HepG2 (cell line): ENCODE data around the gene GALNT17. TPM values are rescaled to one million over a fixed set of nuclear protein-coding genes. Genes with fewer than 3 reads are reported as not detected.

ENCODE experiments used
- ATAC-seq: fragments of 200-7000 bp; cut with Tn5 transposase; 3 replicates; pipeline ENCODE4 v1.9.1; 2020; ENCODE audit warnings: mild to moderate bottlenecking, moderate library complexity
- BruUV-seq: library from RNA; stranded (reverse); fragments of 400-500 nt; replicated peaks from 2 replicates; lab custom pipeline; 2021; lab: Mats Ljungman, UMichigan
- CTCF ChIA-PET: fragments of 300-600 bp; formaldehyde crosslinking; extraction: SDS; loops from one replicate; lab custom pipeline; 2021; ENCODE audit warnings: low total read pairs, inconsistent platforms, low intra/inter-chr PET ratio; lab: Yijun Ruan, JAX
- POLR2A ChIA-PET: fragments of 350-600 bp; sonication (Branson Sonifier 250); formaldehyde crosslinking; loops from one replicate; lab custom pipeline; 2020; ENCODE audit warnings: antibody characterized with exemption, inconsistent platforms; lab: Yijun Ruan, JAX
- DNase-seq: peaks from one replicate; pipeline ENCODE4 v3.0.0-alpha.2; 2015; ENCODE audit warnings: low spot score
- FAIRE-seq: peaks from 3 replicates; lab custom pipeline; 2011; peaks lifted over from hg19 to GRCh38; lab: Jason Lieb, UNC
- H2AFZ ChIP-seq: one replicate; pipeline ENCODE4 v1.6.1; 2011; ENCODE audit warnings: low read length, inconsistent platforms
- H3K27ac ChIP-seq: fragments of 300-600 bp; 3 replicates; pipeline ENCODE4 v1.8.0; 2011; ENCODE audit warnings: mixed run types, mild to moderate bottlenecking, mixed read lengths, low read length, inconsistent platforms; ENCODE audit not compliant: insufficient read depth; ENCODE audit errors: extremely low read length
- H3K27me3 ChIP-seq, 2 experiments: fragments of 200-600 bp in 1 of 2; 2 replicates in 1 of 2; 3 replicates in 1 of 2; pipeline versions ENCODE4 v1.6.0 to v1.8.0; 2011; ENCODE audit warnings: low read length in 2 of 2, mild to moderate bottlenecking in 2 of 2, moderate library complexity in 2 of 2, inconsistent platforms in 1 of 2; ENCODE audit not compliant: insufficient read depth in 2 of 2, control insufficient read depth in 1 of 2
- H3K36me3 ChIP-seq, 2 experiments: fragments of 200-600 bp in 1 of 2; replicated peaks in 1 of 2; 2 replicates in 1 of 2; 3 replicates in 1 of 2; pipeline versions ENCODE4 v1.5.1 to v1.8.0; 2011; ENCODE audit warnings: low read length in 2 of 2, inconsistent platforms in 1 of 2; ENCODE audit not compliant: insufficient read depth in 2 of 2, control insufficient read depth in 1 of 2
- H3K4me1 ChIP-seq: 2 replicates; pipeline ENCODE4 v1.5.1; 2012; ENCODE audit warnings: low read length, inconsistent platforms; ENCODE audit not compliant: insufficient read depth
- H3K4me2 ChIP-seq: 2 replicates; pipeline ENCODE4 v1.6.0; 2011; ENCODE audit warnings: low read depth, low read length, inconsistent platforms
- H3K4me3 ChIP-seq, 3 experiments: fragments of 200-600 bp in 1 of 3; sonication (generic), shearing (Covaris generic) in 1 of 3; replicated peaks in 1 of 3; 2 replicates each; pipeline ENCODE4 v1.5.1; 2011 to 2016; ENCODE audit warnings: low read length in 3 of 3, inconsistent platforms in 2 of 3, low read depth in 2 of 3, mild to moderate bottlenecking in 2 of 3, control low read depth in 1 of 3, mixed read lengths in 1 of 3; ENCODE audit not compliant: insufficient read depth in 1 of 3
- H3K79me2 ChIP-seq: one replicate; pipeline ENCODE4 v1.6.1; 2011; ENCODE audit warnings: low read length, inconsistent platforms; ENCODE audit not compliant: insufficient read depth
- H3K9ac ChIP-seq: 2 replicates; pipeline ENCODE4 v1.6.0; 2011; ENCODE audit warnings: mild to moderate bottlenecking, low read depth, low read length, inconsistent platforms; ENCODE audit not compliant: insufficient read depth
- H3K9me3 ChIP-seq: 2 replicates; pipeline ENCODE4 v1.5.1; 2012; ENCODE audit warnings: mild to moderate bottlenecking, low read length
- H4K20me1 ChIP-seq: 2 replicates; pipeline ENCODE4 v1.6.0; 2011; ENCODE audit warnings: inconsistent platforms, mild to moderate bottlenecking, low read length, moderate library complexity; ENCODE audit not compliant: insufficient read depth
- ETV5 ChIP-seq: IDR thresholded peaks from 2 replicates; pipeline ENCODE4 v1.6.1; 2018; ENCODE audit warnings: missing biosample characterization, missing genetic modification reagents, inconsistent platforms, borderline replicate concordance
- ONECUT2 ChIP-seq: sonication (generic); formaldehyde crosslinking; IDR thresholded peaks from 2 replicates; pipeline ENCODE4 v1.4.0; 2020; ENCODE audit warnings: missing genetic modification reagents
- RARA ChIP-seq: IDR thresholded peaks from 2 replicates; pipeline ENCODE4 v1.6.1; 2016; ENCODE audit warnings: missing genetic modification reagents, missing compliant biosample characterization
- XBP1 ChIP-seq: sonication (generic); formaldehyde crosslinking; IDR thresholded peaks from 2 replicates; pipeline ENCODE4 v1.5.0; 2020; ENCODE audit warnings: missing genetic modification reagents
- ZNF143 ChIP-seq: sonication (generic); formaldehyde crosslinking; IDR thresholded peaks from 2 replicates; pipeline ENCODE4 v1.4.0; 2020; ENCODE audit warnings: missing genetic modification reagents
- WGBS: methylation state at CpG from one replicate; pipeline ENCODE4 v1.1.6; 2017; ENCODE audit warnings: low lambda C conversion rate; 5-methylcytosine and 5-hydroxymethylcytosine counted together
- in situ Hi-C: cut with HindIII; loops from 2 replicates; pipeline ENCODE4 v1.10.0; 2017; ENCODE audit warnings: low pct_unique_long_range_greater_than_20kb; ENCODE audit not compliant: extremely low pct_ligation_motif_present
- intact Hi-C: fragments of 100-400 bp; cut with micrococcal nuclease; formaldehyde crosslinking; loops from one replicate; pipeline ENCODE4 v1.10.0; 2022; ENCODE audit not compliant: unreplicated experiment
- polyA plus RNA-seq, 8 experiments: library from polyadenylated mRNA; depleted of rRNA in 3 of 8; stranded (reverse) in 7 of 8; unstranded in 1 of 8; fragments of >200 nt; fragmentation: Illumina TruSeq in 4 of 8; extraction: Trizol in 4 of 8; gene quantifications; 2 replicates each; pipeline versions ENCODE4 v1.2.1 to v1.2.3, GENCODE V29; 2011 to 2016; ENCODE audit warnings: low read depth in 4 of 8, missing spikeins in 1 of 8, mixed read lengths in 1 of 8; ENCODE audit not compliant: insufficient read depth in 1 of 8
- total RNA-seq, 5 experiments: library from RNA; depleted of rRNA; stranded (reverse); fragments of >200 nt; fragmentation: Illumina TruSeq; extraction: Trizol; gene quantifications; 2 replicates each; pipeline ENCODE4 v1.2.3, GENCODE V29; 2016; ENCODE audit warnings: low read depth in 1 of 5
- TF ChIP-seq, protein P1 (sequence below): sonication (generic); formaldehyde crosslinking; IDR thresholded peaks from 2 replicates; pipeline ENCODE4 v1.4.0; 2020; ENCODE audit warnings: missing genetic modification reagents
- TF ChIP-seq, protein P2 (sequence below): sonication (generic); formaldehyde crosslinking; IDR thresholded peaks from 2 replicates; pipeline ENCODE4 v1.8.1; 2023; ENCODE audit warnings: mild to moderate bottlenecking, missing genetic modification reagents, borderline replicate concordance
- TF ChIP-seq, protein P3 (sequence below): sonication (generic); formaldehyde crosslinking; IDR thresholded peaks from 2 replicates; pipeline ENCODE4 v1.4.0; 2020; ENCODE audit warnings: missing genetic modification reagents

Gene GALNT17
- total and polyA plus RNA-seq, 2 of the 13 experiments (the other 11 are each of a cell fraction or from before 2014, with no cell fraction given), result not detected

DNA sequence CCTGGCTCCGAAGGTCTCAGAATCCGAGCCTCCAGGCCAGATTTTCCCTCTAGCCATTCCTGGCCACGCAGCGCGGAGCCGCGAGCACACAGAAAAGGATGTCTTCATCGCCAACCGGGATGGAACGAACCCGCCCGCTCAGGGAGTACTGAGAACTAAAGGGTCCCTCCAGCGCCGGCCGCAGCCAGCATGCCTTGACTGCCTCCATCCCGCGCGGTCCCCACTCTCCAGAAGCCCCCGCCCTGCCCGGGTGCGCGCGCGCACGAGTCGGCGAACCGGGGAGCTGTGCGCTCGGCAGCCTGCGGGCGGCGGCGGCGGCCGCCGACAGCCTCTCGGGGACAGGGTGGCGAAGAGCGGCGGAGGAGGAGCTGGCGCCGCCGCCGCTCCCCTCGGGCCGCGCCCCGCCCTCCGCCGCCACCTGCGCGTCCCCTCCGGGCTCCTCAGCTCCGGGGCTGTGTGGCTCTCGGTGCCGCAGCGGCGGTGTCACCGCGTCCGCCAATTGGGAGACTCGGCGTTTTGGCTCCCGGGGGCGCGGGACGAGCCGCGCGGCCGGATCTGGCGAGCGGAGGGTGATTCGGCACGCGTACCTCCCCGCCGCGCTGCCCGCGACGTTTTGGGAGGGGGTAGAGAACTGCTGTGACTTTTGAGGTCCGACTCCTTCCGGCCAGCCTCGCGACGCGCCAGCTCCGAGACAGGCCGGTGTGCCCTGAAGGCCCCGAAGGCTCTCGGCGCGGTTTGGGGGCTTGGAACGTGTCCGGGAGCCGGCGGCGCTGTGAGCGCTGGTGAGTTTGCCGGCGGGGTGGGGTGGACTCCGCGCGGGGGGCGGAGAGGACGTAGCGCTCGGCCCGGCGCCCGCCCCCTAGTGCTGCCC is 453 bp upstream of the GALNT17 start:
- Histone ChIP-seq H3K36me3 (no peaks in the 10 kb centered on the region), H3K79me2 (no peaks in the 10 kb centered on the region), H3K4me1 (no peaks in the 10 kb centered on the region), H3K27me3 (peaks cover 0 to 16% of the 10 kb centered on the region in 2 experiments; a peak in 2 of 5 replicates), H3K9me3 (no peaks in the 10 kb centered on the region), H3K9ac (no peak overlapping the region), H3K4me2 (no peak overlapping the region; the same call in 1 of the 2 replicates), H3K27ac (no peak overlapping the region), H2AFZ (no peak overlapping the region), H3K4me3 (no peak overlapping the region), H4K20me1 (no peaks in the 10 kb centered on the region)
- TF ChIP-seq XBP1 (CRISPR knock-in tag), result no peak
- TF ChIP-seq ONECUT2, result no peak
- no peak for TF ChIP-seq ZNF143 (CRISPR knock-in tag)
- TF ChIP-seq, protein P1, sequence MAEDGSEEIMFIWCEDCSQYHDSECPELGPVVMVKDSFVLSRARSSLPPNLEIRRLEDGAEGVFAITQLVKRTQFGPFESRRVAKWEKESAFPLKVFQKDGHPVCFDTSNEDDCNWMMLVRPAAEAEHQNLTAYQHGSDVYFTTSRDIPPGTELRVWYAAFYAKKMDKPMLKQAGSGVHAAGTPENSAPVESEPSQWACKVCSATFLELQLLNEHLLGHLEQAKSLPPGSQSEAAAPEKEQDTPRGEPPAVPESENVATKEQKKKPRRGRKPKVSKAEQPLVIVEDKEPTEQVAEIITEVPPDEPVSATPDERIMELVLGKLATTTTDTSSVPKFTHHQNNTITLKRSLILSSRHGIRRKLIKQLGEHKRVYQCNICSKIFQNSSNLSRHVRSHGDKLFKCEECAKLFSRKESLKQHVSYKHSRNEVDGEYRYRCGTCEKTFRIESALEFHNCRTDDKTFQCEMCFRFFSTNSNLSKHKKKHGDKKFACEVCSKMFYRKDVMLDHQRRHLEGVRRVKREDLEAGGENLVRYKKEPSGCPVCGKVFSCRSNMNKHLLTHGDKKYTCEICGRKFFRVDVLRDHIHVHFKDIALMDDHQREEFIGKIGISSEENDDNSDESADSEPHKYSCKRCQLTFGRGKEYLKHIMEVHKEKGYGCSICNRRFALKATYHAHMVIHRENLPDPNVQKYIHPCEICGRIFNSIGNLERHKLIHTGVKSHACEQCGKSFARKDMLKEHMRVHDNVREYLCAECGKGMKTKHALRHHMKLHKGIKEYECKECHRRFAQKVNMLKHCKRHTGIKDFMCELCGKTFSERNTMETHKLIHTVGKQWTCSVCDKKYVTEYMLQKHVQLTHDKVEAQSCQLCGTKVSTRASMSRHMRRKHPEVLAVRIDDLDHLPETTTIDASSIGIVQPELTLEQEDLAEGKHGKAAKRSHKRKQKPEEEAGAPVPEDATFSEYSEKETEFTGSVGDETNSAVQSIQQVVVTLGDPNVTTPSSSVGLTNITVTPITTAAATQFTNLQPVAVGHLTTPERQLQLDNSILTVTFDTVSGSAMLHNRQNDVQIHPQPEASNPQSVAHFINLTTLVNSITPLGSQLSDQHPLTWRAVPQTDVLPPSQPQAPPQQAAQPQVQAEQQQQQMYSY (CRISPR knock-in tag), result peak; percentile 92
- TF ChIP-seq, protein P2, sequence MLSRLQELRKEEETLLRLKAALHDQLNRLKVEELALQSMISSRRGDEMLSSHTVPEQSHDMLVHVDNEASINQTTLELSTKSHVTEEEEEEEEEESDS, result no peak
- no peak for TF ChIP-seq RARA (CRISPR knock-in tag)
- TF ChIP-seq, protein P3, sequence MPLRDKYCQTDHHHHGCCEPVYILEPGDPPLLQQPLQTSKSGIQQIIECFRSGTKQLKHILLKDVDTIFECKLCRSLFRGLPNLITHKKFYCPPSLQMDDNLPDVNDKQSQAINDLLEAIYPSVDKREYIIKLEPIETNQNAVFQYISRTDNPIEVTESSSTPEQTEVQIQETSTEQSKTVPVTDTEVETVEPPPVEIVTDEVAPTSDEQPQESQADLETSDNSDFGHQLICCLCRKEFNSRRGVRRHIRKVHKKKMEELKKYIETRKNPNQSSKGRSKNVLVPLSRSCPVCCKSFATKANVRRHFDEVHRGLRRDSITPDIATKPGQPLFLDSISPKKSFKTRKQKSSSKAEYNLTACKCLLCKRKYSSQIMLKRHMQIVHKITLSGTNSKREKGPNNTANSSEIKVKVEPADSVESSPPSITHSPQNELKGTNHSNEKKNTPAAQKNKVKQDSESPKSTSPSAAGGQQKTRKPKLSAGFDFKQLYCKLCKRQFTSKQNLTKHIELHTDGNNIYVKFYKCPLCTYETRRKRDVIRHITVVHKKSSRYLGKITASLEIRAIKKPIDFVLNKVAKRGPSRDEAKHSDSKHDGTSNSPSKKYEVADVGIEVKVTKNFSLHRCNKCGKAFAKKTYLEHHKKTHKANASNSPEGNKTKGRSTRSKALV (CRISPR knock-in tag), result peak; percentile 53; the same call in 1 of the 2 replicates
- TF ChIP-seq ETV5 (CRISPR knock-in tag), result no peak
- intact Hi-C loops, result no loop called here
- WGBS, result 22% methylated on average over 14 of the region's 113 CpGs
- in situ Hi-C loops, result no loop called here
- peak; percentile 74 for ATAC-seq
- no TSS peak for BruUV-seq
- ChIA-PET POLR2A (no interaction called here), CTCF (no interaction called here)
- no peak for DNase-seq
- no peak for FAIRE-seq
